GM12878 (cell line): ENCODE measurements around the gene REXO2.

ENCODE experiments used
- ATF3 ChIP-seq: IDR thresholded peaks from 2 replicates; pipeline ENCODE4 v1.6.1; 2011; ENCODE audit warnings: low read depth, mild to moderate bottlenecking, low read length, moderate library complexity, borderline replicate concordance; ENCODE audit errors: extremely low read depth
- BHLHE40 ChIP-seq, 2 experiments: fragments of 450-650 bp in 1 of 2; IDR thresholded peaks; 2 replicates each; pipeline ENCODE4 v1.6.1; 2011 to 2017; ENCODE audit warnings: low read depth in 2 of 2, borderline replicate concordance in 1 of 2, improper control_type of control experiment in 1 of 2, low read length in 1 of 2, mild to moderate bottlenecking in 1 of 2
- EZH2 ChIP-seq: IDR thresholded peaks from 2 replicates; pipeline ENCODE4 v1.6.1; 2012; ENCODE audit warnings: low read depth, mild to moderate bottlenecking, control low read depth, inconsistent platforms, low read length, borderline replicate concordance; ENCODE audit not compliant: control insufficient read depth
- KDM1A ChIP-seq: fragments of 200-600 bp; sonication (generic); IDR thresholded peaks from 2 replicates; pipeline ENCODE4 v1.6.1; 2016; ENCODE audit warnings: borderline replicate concordance
- POLR2A ChIP-seq: IDR thresholded peaks from 2 replicates; pipeline ENCODE4 v1.6.1; 2011; ENCODE audit warnings: low read depth, mild to moderate bottlenecking, low read length
- SIN3A ChIP-seq: IDR thresholded peaks from 2 replicates; pipeline ENCODE4 v1.6.1; 2012; ENCODE audit warnings: low read depth, low read length, improper control_type of control experiment
- SMARCA5 ChIP-seq: fragments of 450-650 bp; IDR thresholded peaks from 2 replicates; pipeline ENCODE4 v1.6.1; 2017; ENCODE audit warnings: mild to moderate bottlenecking
- SREBF2 ChIP-seq: IDR thresholded peaks from 2 replicates; pipeline ENCODE4 v1.6.1; 2012; ENCODE audit warnings: mild to moderate bottlenecking, low read length
- TF ChIP-seq, protein P1 (sequence below), 3 experiments: IDR thresholded peaks in 2 of 3; conservative IDR thresholded peaks in 1 of 3; 2 replicates each; pipeline ENCODE4 v1.5.1; 2011; ENCODE audit warnings: low read depth in 3 of 3, low read length in 3 of 3, mild to moderate bottlenecking in 3 of 3, control low read depth in 2 of 3, moderate library complexity in 2 of 3, inconsistent platforms in 1 of 3, mixed read lengths in 1 of 3; ENCODE audit not compliant: control insufficient read depth in 2 of 3, insufficient read depth in 1 of 3; ENCODE audit errors: extremely low read depth in 1 of 3

DNA sequence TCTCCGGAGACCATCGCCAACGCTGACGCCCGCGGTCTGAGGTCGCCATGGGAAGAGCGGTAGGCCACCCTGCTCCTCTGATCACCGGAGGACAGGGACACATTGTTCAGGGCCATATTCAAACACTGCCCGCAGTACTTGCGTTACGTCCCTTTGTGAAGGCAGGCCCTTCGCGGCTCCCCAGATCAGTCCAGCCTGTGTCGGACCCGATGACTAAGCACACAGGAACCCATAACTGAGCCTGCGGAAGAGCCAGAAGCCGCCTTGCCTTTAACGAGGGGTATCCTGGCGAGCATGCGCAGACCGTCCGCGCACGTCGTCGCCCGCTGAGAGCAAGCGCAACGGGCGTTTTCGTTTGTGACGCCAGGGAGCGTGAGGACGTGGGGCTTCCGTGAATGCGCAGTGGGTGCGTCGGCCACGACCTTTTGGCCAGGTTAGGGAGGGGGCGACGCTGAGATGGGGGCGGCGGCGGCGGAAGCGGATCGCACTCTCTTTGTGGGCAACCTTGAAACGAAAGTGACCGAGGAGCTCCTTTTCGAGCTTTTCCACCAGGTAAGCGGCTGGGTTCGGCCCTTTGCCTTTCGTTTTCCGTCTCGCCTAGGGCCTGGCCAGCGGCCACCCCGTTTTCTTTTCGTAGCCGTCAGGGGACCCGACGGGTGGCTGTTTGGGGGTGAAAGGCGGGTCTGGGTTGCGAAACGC, 38.9 kb upstream of the REXO2 start, which contains the start of the genes C11orf71 and RBM7:
- TF ChIP-seq SIN3A (no peak; the same call in 1 of the 2 replicates), EZH2 (no peak), KDM1A (no peak), SMARCA5 (peak; percentile 69; the same call in 1 of the 2 replicates), BHLHE40 (IDR thresholded peaks at IDR 0.05; ENCODE audit: borderline replicate concordance in 1 of 2, low read depth in 2 of 2, low read length in 1 of 2) (peak in 1 of 2 experiments; percentile 64; a peak in 2 of 4 replicates), ATF3 (no peak), POLR2A (peak; percentile 98), SREBF2 (no peak)
- TF ChIP-seq, protein P1, sequence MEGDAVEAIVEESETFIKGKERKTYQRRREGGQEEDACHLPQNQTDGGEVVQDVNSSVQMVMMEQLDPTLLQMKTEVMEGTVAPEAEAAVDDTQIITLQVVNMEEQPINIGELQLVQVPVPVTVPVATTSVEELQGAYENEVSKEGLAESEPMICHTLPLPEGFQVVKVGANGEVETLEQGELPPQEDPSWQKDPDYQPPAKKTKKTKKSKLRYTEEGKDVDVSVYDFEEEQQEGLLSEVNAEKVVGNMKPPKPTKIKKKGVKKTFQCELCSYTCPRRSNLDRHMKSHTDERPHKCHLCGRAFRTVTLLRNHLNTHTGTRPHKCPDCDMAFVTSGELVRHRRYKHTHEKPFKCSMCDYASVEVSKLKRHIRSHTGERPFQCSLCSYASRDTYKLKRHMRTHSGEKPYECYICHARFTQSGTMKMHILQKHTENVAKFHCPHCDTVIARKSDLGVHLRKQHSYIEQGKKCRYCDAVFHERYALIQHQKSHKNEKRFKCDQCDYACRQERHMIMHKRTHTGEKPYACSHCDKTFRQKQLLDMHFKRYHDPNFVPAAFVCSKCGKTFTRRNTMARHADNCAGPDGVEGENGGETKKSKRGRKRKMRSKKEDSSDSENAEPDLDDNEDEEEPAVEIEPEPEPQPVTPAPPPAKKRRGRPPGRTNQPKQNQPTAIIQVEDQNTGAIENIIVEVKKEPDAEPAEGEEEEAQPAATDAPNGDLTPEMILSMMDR (IDR thresholded peaks at IDR 0.05 in 2 of 3, conservative IDR thresholded peaks at IDR 0.05 in 1 of 3; ENCODE audit: control insufficient read depth in 2 of 3, extremely low read depth in 1 of 3, insufficient read depth in 1 of 3, low read depth in 3 of 3, low read length in 3 of 3) = 0 out of 6 replicates have a peak, but pooled peaks of 1 of the 3 experiments have one; percentile 8
